Neural cell (in vitro differentiated cells): ENCODE results near the gene MUSK. TPM values are rescaled to one million over a fixed set of nuclear protein-coding genes. Genes with fewer than 3 reads are reported as not detected.

Experiments
- H2AFZ ChIP-seq: fragments of 200-600, 300-800 bp; sonication (generic), shearing (Covaris generic); 2 replicates; pipeline ENCODE4 v1.6.0; 2014; ENCODE audit warnings: low read depth, mild to moderate bottlenecking, antibody characterized with exemption, low read length, moderate library complexity
- H3F3A ChIP-seq: fragments of 200-600 bp; shearing (Covaris generic); 2 replicates; pipeline ENCODE4 v1.6.1; 2016; ENCODE audit warnings: mild to moderate bottlenecking, moderate library complexity, mixed read lengths, antibody characterized with exemption, low read length; ENCODE audit not compliant: insufficient read depth, poor library complexity, severe bottlenecking
- H3K27ac ChIP-seq: fragments of 200-600, 300-800 bp; sonication (generic), shearing (Covaris generic); 2 replicates; pipeline ENCODE4 v1.5.1; 2014; ENCODE audit warnings: mild to moderate bottlenecking, low read length, moderate library complexity
- H3K27me3 ChIP-seq: fragments of 300-800, 200-600 bp; sonication (generic), shearing (Covaris generic); 2 replicates; pipeline ENCODE4 v1.6.0; 2014; ENCODE audit warnings: mild to moderate bottlenecking, low read depth, low read length, moderate library complexity; ENCODE audit not compliant: insufficient read depth
- H3K36me3 ChIP-seq: fragments of 300-800, 200-600 bp; sonication (generic), shearing (Covaris generic); 2 replicates; pipeline ENCODE4 v1.5.1; 2014; ENCODE audit warnings: mild to moderate bottlenecking, antibody characterized with exemption, low read length, moderate library complexity; ENCODE audit not compliant: insufficient read depth
- H3K4me2 ChIP-seq: fragments of 300-800, 200-600 bp; sonication (generic), shearing (Covaris generic); 2 replicates; pipeline ENCODE4 v1.6.0; 2014; ENCODE audit warnings: mild to moderate bottlenecking, low read length
- H3K4me3 ChIP-seq: fragments of 300-800, 200-600 bp; sonication (generic), shearing (Covaris generic); 2 replicates; pipeline ENCODE4 v1.5.1; 2014; ENCODE audit warnings: mild to moderate bottlenecking, low read length, moderate library complexity
- H3K79me2 ChIP-seq: fragments of 200-600 bp; shearing (Covaris generic); replicated peaks from 2 replicates; pipeline ENCODE4 v1.6.0; 2014; ENCODE audit warnings: mild to moderate bottlenecking, low read length, moderate library complexity; ENCODE audit not compliant: insufficient read depth
- H3K9ac ChIP-seq: fragments of 300-800, 200-600 bp; sonication (generic), shearing (Covaris generic); 2 replicates; pipeline ENCODE4 v1.6.1; 2016; ENCODE audit warnings: mild to moderate bottlenecking, low read length, mixed read lengths
- H3K9me2 ChIP-seq: fragments of 200-600 bp; shearing (Covaris generic); 2 replicates; pipeline ENCODE4 v1.6.1; 2016; ENCODE audit warnings: mild to moderate bottlenecking, low read length, mixed read lengths; ENCODE audit not compliant: insufficient read depth
- H3K9me3 ChIP-seq: fragments of 200-600, 300-800 bp; sonication (generic), shearing (Covaris generic); 2 replicates; pipeline ENCODE4 v1.6.1; 2016; ENCODE audit warnings: mild to moderate bottlenecking, mixed run types, low read length, moderate library complexity, mixed read lengths
- H4K20me1 ChIP-seq: fragments of 200-600 bp; shearing (Covaris generic); 2 replicates; pipeline ENCODE4 v1.6.1; 2016; ENCODE audit warnings: mild to moderate bottlenecking, mixed run types; ENCODE audit not compliant: insufficient read depth
- CTCF ChIP-seq: fragments of 450-650 bp; IDR thresholded peaks from 2 replicates; pipeline ENCODE4 v1.5.1; 2014; ENCODE audit warnings: antibody characterized with exemption, mild to moderate bottlenecking, moderate library complexity; ENCODE audit not compliant: poor library complexity, severe bottlenecking
- EP300 ChIP-seq: fragments of 450-650 bp; conservative IDR thresholded peaks from 2 replicates; pipeline ENCODE4 v1.6.1; 2014; ENCODE audit warnings: antibody characterized with exemption, mild to moderate bottlenecking, moderate library complexity; ENCODE audit not compliant: poor library complexity, severe bottlenecking
- EZH2 ChIP-seq: fragments of 200-600, 300-800 bp; shearing (Covaris generic), sonication (generic); IDR thresholded peaks from 2 replicates; pipeline ENCODE4 v1.6.1; 2014; ENCODE audit warnings: antibody characterized with exemption, low read length, borderline replicate concordance, mild to moderate bottlenecking; ENCODE audit not compliant: insufficient read depth, poor library complexity, severe bottlenecking
- MXI1 ChIP-seq: fragments of 450-650 bp; conservative IDR thresholded peaks from 2 replicates; pipeline ENCODE4 v1.6.1; 2014; ENCODE audit warnings: antibody characterized with exemption, mild to moderate bottlenecking; ENCODE audit not compliant: poor library complexity, severe bottlenecking
- POLR2AphosphoS5 ChIP-seq: IDR thresholded peaks from 2 replicates; pipeline ENCODE4 v1.6.1; 2012
- RAD21 ChIP-seq: fragments of 450-650 bp; conservative IDR thresholded peaks from 2 replicates; pipeline ENCODE4 v1.6.1; 2014; ENCODE audit warnings: antibody characterized with exemption, mild to moderate bottlenecking, moderate library complexity
- REST ChIP-seq: IDR thresholded peaks from 2 replicates; pipeline ENCODE4 v1.6.1; 2012; ENCODE audit warnings: borderline replicate concordance
- SMC3 ChIP-seq: fragments of 450-650 bp; conservative IDR thresholded peaks from 2 replicates; pipeline ENCODE4 v1.6.1; 2014; ENCODE audit warnings: antibody characterized with exemption, mild to moderate bottlenecking, moderate library complexity; ENCODE audit not compliant: poor library complexity
- TAF1 ChIP-seq: IDR thresholded peaks from 2 replicates; pipeline ENCODE4 v1.6.1; 2012; ENCODE audit warnings: low read depth
- polyA plus RNA-seq: library from polyadenylated mRNA; depleted of rRNA; stranded (reverse); fragments of >200 nt; gene quantifications from 2 replicates; pipeline ENCODE4 v1.2.3, GENCODE V29; 2014

Gene MUSK
- polyA plus RNA-seq, 1 donor from 2014 or later: not detected

- Histone ChIP-seq H2AFZ (no peak overlapping the region), H3K9ac (no peak overlapping the region), H3K4me3 (no peak overlapping the region), H3F3A (no peaks in the 10 kb centered on the region), H3K36me3 (no peaks in the 10 kb centered on the region), H3K9me3 (no peaks in the 10 kb centered on the region), H3K4me2 (no peak overlapping the region), H3K9me2 (no peaks in the 10 kb centered on the region), H3K27ac (no peak overlapping the region), H4K20me1 (no peaks in the 10 kb centered on the region), H3K79me2 (no peaks in the 10 kb centered on the region), H3K27me3 (no peaks in the 10 kb centered on the region)
- TF ChIP-seq MXI1 (no peak), EZH2 (no peak), SMC3 (peak; percentile 85), TAF1 (no peak), REST (no peak), POLR2AphosphoS5 (no peak), EP300 (no peak), RAD21 (peak; percentile 84), CTCF (peak; percentile 82)
These were observed 45.0 kb upstream of the MUSK start for GRCh38 chr9:110623462-110624025.

GRCh38 chr9:110626101-110626829 lies 42.3 kb upstream of the MUSK start:
- Histone ChIP-seq H3K79me2 (no peaks in the 10 kb centered on the region), H3K9ac (no peak overlapping the region), H3K9me2 (no peaks in the 10 kb centered on the region), H3K27me3 (no peaks in the 10 kb centered on the region), H3K4me3 (no peak overlapping the region), H3K36me3 (no peaks in the 10 kb centered on the region), H3K27ac (no peak overlapping the region), H3K9me3 (no peaks in the 10 kb centered on the region), H2AFZ (no peak overlapping the region), H3F3A (no peaks in the 10 kb centered on the region), H3K4me2 (no peak overlapping the region), H4K20me1 (no peaks in the 10 kb centered on the region)
- TF ChIP-seq SMC3: no peak
- TF ChIP-seq CTCF: no peak
- TF ChIP-seq EZH2: no peak
- TF ChIP-seq MXI1: no peak
- TF ChIP-seq POLR2AphosphoS5: no peak
- TF ChIP-seq TAF1: no peak
- no peak for TF ChIP-seq REST
- no peak for TF ChIP-seq EP300
- no peak for TF ChIP-seq RAD21
